Activated naive CD8-positive, alpha-beta T cell treated with anti-CD3 and anti-CD28 coated beads for 36 hours (primary cell): ENCODE data around the gene HEATR3. TPM values are rescaled to one million over a fixed set of nuclear protein-coding genes. Genes with fewer than 3 reads are reported as not detected.
A peak's percentile ranks its signal among the peaks of the same experiment; 100 is the strongest.

Experiments used
- DNase-seq: peaks from one replicate; pipeline ENCODE4 v3.0.0; 2021
- H3K27ac Mint-ChIP-seq: one replicate; pipeline ENCODE4 v1.8.0; 2022; ENCODE audit warnings: mild to moderate bottlenecking, moderate library complexity, mixed read lengths
- H3K27me3 Mint-ChIP-seq: one replicate; pipeline ENCODE4 v1.8.0; 2022; ENCODE audit warnings: mild to moderate bottlenecking, mixed read lengths
- H3K36me3 Mint-ChIP-seq: one replicate; pipeline ENCODE4 v1.8.0; 2021; ENCODE audit warnings: mild to moderate bottlenecking, mixed read lengths
- H3K4me1 Mint-ChIP-seq: one replicate; pipeline ENCODE4 v1.8.0; 2021; ENCODE audit warnings: mixed read lengths
- H3K4me3 Mint-ChIP-seq: one replicate; pipeline ENCODE4 v1.8.0; 2022; ENCODE audit warnings: mild to moderate bottlenecking, moderate library complexity, mixed read lengths
- H3K9me3 Mint-ChIP-seq: one replicate; pipeline ENCODE4 v1.8.0; 2022; ENCODE audit warnings: mixed read lengths
- total RNA-seq, 2 experiments: library from RNA; stranded (reverse); gene quantifications; one replicate each; pipeline ENCODE4 v1.2.3, GENCODE V29; 2021

Gene HEATR3
- total RNA-seq, 2 experiments from 2014 or later, result 26.8 to 27.6 TPM

- no peak for DNase-seq
- Mint-ChIP-seq H3K4me3 (no peak overlapping the region), H3K4me1 (peaks cover 17% of the 10 kb centered on the region), H3K27ac (no peak overlapping the region), H3K27me3 (peaks cover 4% of the 10 kb centered on the region), H3K36me3 (peaks cover 5% of the 10 kb centered on the region), H3K9me3 (no peaks in the 10 kb centered on the region)
Measured at GRCh38 chr16:50040018-50040417, 25.8 kb upstream of the HEATR3 start.

DNA sequence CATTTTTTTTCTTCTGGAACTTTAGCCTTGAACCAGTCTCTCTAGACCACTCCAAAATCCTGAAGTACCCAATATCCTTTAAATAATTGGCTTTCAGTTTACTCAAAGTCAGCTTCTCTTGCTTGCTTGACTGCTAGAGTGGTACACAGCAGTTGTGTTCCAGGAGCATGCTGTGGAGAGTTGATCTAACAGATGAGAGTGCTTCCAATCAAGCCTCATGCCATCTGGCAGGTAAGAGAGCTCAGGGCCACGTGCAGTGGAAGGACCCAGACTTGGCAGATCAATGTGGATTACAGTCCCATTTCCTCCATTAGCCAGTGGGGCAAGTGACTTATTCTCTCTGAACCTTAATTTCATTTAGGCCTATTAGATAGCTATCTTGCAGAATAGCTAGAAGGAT is 25.1 kb upstream of the HEATR3 start:
- peaks cover 7% of the 10 kb centered on the region for H3K27me3 Mint-ChIP-seq
- peaks cover 5% of the 10 kb centered on the region for H3K36me3 Mint-ChIP-seq
- peaks cover 15% of the 10 kb centered on the region for H3K4me1 Mint-ChIP-seq
- no peak for DNase-seq
- H3K9me3 Mint-ChIP-seq, result no peaks in the 10 kb centered on the region
- no peak overlapping the region for H3K4me3 Mint-ChIP-seq
- H3K27ac Mint-ChIP-seq, result no peak overlapping the region

- peaks cover 11% of the 10 kb centered on the region for H3K27me3 Mint-ChIP-seq
- no peak overlapping the region for H3K27ac Mint-ChIP-seq
- no peak for DNase-seq
Measured at GRCh38 chr16:50043358-50043757, 22.4 kb upstream of the HEATR3 start.

GRCh38 chr16:50045412-50045811 is 20.4 kb upstream of the HEATR3 start:
- peaks cover 11% of the 10 kb centered on the region for H3K27me3 Mint-ChIP-seq
- H3K9me3 Mint-ChIP-seq, result no peaks in the 10 kb centered on the region
- H3K4me1 Mint-ChIP-seq, result no peaks in the 10 kb centered on the region
- DNase-seq, result no peak
- H3K36me3 Mint-ChIP-seq, result no peaks in the 10 kb centered on the region
- no peak overlapping the region for H3K27ac Mint-ChIP-seq
- H3K4me3 Mint-ChIP-seq, result no peak overlapping the region

More at GRCh38 chr16:50043358-50043757, 22.4 kb upstream of the HEATR3 start:
- Mint-ChIP-seq H3K4me1 (peaks cover 6% of the 10 kb centered on the region), H3K4me3 (no peak overlapping the region), H3K36me3 (no peaks in the 10 kb centered on the region), H3K9me3 (no peaks in the 10 kb centered on the region)

DNA sequence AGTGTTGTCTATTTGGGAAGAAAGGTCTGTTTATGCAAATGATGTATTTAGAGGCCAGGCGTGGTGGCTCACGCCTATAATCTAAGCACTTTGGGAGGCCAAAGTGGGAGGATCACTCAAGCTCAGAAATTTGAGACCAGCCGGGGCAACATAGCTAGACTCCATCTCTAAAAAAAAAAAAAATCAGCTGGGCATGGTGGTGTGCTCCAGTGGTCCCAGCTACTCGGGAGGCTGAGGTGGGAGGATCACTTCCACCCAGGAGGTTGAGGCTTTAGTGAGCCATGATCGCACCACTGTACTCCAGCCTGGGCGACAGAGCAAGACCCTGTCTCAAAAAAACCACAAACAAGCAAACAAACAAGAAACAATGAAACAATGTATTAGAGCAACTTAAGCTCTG is 18.9 kb upstream of the HEATR3 start:
- H3K27ac Mint-ChIP-seq, result no peak overlapping the region
- no peaks in the 10 kb centered on the region for H3K4me1 Mint-ChIP-seq
- no peak overlapping the region for H3K4me3 Mint-ChIP-seq
- no peaks in the 10 kb centered on the region for H3K36me3 Mint-ChIP-seq
- H3K9me3 Mint-ChIP-seq, result no peaks in the 10 kb centered on the region
- H3K27me3 Mint-ChIP-seq, result peaks cover 11% of the 10 kb centered on the region
- no peak for DNase-seq

DNA sequence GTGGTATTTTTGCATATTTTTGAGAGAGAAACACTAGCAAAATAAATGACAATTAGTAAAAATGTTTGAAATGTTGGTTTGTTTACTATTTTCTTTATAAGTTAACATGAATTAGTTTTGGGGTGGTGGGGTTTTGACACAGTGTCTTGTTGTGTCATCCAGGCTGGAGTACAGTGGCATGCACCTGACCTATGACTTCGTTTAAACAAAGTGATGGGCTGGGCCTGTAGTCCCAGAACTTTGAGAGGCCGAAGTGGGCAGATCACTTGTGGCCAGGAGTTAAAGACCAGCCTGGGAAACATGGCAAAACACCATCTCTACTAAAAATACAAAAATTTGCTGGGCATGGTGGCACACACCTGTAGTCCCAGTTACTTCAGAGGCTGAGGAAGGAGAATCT is 17.9 kb upstream of the HEATR3 start:
- DNase-seq, result no peak
- H3K4me1 Mint-ChIP-seq, result no peaks in the 10 kb centered on the region
- no peaks in the 10 kb centered on the region for H3K36me3 Mint-ChIP-seq
- H3K9me3 Mint-ChIP-seq, result no peaks in the 10 kb centered on the region
- H3K27me3 Mint-ChIP-seq, result peaks cover 11% of the 10 kb centered on the region
- no peak overlapping the region for H3K27ac Mint-ChIP-seq
- H3K4me3 Mint-ChIP-seq, result no peak overlapping the region

DNA sequence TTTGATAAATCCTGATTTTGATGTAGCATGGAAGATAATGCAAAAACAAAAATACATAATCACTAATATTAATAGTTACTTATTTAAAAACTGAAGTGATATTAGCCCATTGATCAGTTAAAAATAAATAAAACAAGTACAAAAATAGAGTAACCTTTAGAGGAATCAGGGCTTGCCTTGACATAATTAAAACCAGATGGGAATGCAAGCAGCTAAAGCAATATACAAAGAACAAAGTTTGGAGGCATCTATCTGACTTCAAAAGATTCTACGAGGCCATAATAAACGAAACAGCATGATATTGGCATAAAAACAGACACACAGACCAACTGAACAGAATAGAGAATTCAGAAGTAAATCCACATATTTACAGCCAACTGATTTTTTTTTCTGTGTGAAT is 15.0 kb upstream of the HEATR3 start:
- Mint-ChIP-seq H3K27me3 (peaks cover 3% of the 10 kb centered on the region), H3K4me3 (no peak overlapping the region), H3K27ac (no peak overlapping the region), H3K9me3 (peaks cover 3% of the 10 kb centered on the region), H3K36me3 (no peaks in the 10 kb centered on the region), H3K4me1 (no peaks in the 10 kb centered on the region)
- DNase-seq, result no peak

- no peak overlapping the region for H3K4me3 Mint-ChIP-seq
- H3K27me3 Mint-ChIP-seq, result no peaks in the 10 kb centered on the region
Measured at GRCh38 chr16:50056226-50056625, 9.5 kb upstream of the HEATR3 start.

GRCh38 chr16:50058091-50058771 is 7.5 kb upstream of the HEATR3 start:
- peaks cover 7% of the 10 kb centered on the region for H3K9me3 Mint-ChIP-seq
- no peak overlapping the region for H3K4me3 Mint-ChIP-seq
- DNase-seq, result no peak
- H3K4me1 Mint-ChIP-seq, result no peaks in the 10 kb centered on the region
- H3K36me3 Mint-ChIP-seq, result no peaks in the 10 kb centered on the region
- H3K27me3 Mint-ChIP-seq, result no peaks in the 10 kb centered on the region
- H3K27ac Mint-ChIP-seq, result no peak overlapping the region

More at GRCh38 chr16:50056226-50056625, 9.5 kb upstream of the HEATR3 start:
- Mint-ChIP-seq H3K4me1 (no peaks in the 10 kb centered on the region), H3K36me3 (no peaks in the 10 kb centered on the region), H3K27ac (no peak overlapping the region), H3K9me3 (peaks cover 7% of the 10 kb centered on the region)
- DNase-seq, result no peak

GRCh38 chr16:50059111-50059510 is 6.7 kb upstream of the HEATR3 start:
- H3K27me3 Mint-ChIP-seq, result no peaks in the 10 kb centered on the region
- peaks cover 7% of the 10 kb centered on the region for H3K9me3 Mint-ChIP-seq
- no peak overlapping the region for H3K4me3 Mint-ChIP-seq
- no peaks in the 10 kb centered on the region for H3K36me3 Mint-ChIP-seq
- no peaks in the 10 kb centered on the region for H3K4me1 Mint-ChIP-seq
- DNase-seq, result no peak
- no peak overlapping the region for H3K27ac Mint-ChIP-seq

- Mint-ChIP-seq H3K27ac (no peak overlapping the region), H3K9me3 (peaks cover 7% of the 10 kb centered on the region), H3K27me3 (no peaks in the 10 kb centered on the region)
Measured at GRCh38 chr16:50059669-50060068, 6.1 kb upstream of the HEATR3 start.

GRCh38 chr16:50061326-50061725 is 4.4 kb upstream of the HEATR3 start:
- H3K9me3 Mint-ChIP-seq, result peaks cover 2% of the 10 kb centered on the region
- no peaks in the 10 kb centered on the region for H3K36me3 Mint-ChIP-seq
- no peak for DNase-seq
- no peak overlapping the region for H3K27ac Mint-ChIP-seq
- peaks cover 8% of the 10 kb centered on the region for H3K4me1 Mint-ChIP-seq
- H3K4me3 Mint-ChIP-seq, result no peak overlapping the region
- H3K27me3 Mint-ChIP-seq, result no peaks in the 10 kb centered on the region

More at GRCh38 chr16:50059669-50060068, 6.1 kb upstream of the HEATR3 start:
- H3K4me3 Mint-ChIP-seq, result no peak overlapping the region
- no peaks in the 10 kb centered on the region for H3K4me1 Mint-ChIP-seq
- H3K36me3 Mint-ChIP-seq, result no peaks in the 10 kb centered on the region
- DNase-seq, result no peak

GRCh38 chr16:50065241-50065623 is 538 bp upstream of the HEATR3 start:
- DNase-seq, result no peak
- no peaks in the 10 kb centered on the region for H3K27me3 Mint-ChIP-seq
- H3K9me3 Mint-ChIP-seq, result no peaks in the 10 kb centered on the region
- H3K4me3 Mint-ChIP-seq, result peak overlapping the region; percentile 84
- peaks cover 24% of the 10 kb centered on the region for H3K36me3 Mint-ChIP-seq
- H3K4me1 Mint-ChIP-seq, result peaks cover 38% of the 10 kb centered on the region
- H3K27ac Mint-ChIP-seq, result peak overlapping the region; percentile 62

GRCh38 chr16:50066482-50067289 is 916 bp downstream of the HEATR3 start:
- Mint-ChIP-seq H3K36me3 (peaks cover 31% of the 10 kb centered on the region), H3K4me3 (peak overlapping the region; percentile 84), H3K27ac (peak overlapping the region; percentile 75), H3K27me3 (no peaks in the 10 kb centered on the region), H3K4me1 (peaks cover 44% of the 10 kb centered on the region), H3K9me3 (no peaks in the 10 kb centered on the region)
- DNase-seq, result no peak

DNA sequence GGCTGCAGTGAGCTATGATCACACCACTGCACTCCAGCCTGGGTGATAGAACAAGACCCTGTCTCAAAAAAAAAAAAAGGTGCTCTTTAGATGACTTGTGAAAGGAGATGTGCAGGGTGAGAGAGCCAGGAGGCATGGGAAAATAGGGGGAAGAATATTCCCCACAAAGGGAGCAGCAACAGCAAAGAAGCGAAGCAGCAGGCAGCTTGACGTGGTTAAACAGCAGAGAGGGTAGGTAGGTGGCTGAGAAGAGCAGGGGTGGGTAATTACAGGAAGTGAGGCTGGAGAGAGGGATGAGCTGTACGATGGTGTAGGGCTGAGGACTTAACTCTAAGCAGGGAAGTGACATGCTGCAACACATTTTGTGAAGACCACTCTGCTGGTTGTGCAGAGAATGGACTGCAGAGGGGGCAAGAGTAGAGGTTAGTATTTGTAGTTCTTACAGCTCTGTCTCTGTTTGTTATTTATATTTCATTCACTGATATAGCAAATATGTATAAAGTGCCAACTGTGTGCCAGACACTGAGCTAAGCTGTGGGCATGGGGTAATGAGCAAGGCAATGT is 1.6 kb downstream of the HEATR3 start:
- Mint-ChIP-seq H3K27me3 (no peaks in the 10 kb centered on the region), H3K4me3 (peak overlapping the region; percentile 84), H3K4me1 (peaks cover 46% of the 10 kb centered on the region), H3K27ac (peak overlapping the region; percentile 75), H3K9me3 (no peaks in the 10 kb centered on the region), H3K36me3 (peaks cover 31% of the 10 kb centered on the region)
- peak; percentile 19 for DNase-seq
